ENCODE results near the gene CTTN. TPM values are rescaled to one million over a fixed set of nuclear protein-coding genes. Genes with fewer than 3 reads are reported as not detected.

The CTTN gene
- 389 and 537 TPM in 2 replicates for total RNA-seq

DNA sequence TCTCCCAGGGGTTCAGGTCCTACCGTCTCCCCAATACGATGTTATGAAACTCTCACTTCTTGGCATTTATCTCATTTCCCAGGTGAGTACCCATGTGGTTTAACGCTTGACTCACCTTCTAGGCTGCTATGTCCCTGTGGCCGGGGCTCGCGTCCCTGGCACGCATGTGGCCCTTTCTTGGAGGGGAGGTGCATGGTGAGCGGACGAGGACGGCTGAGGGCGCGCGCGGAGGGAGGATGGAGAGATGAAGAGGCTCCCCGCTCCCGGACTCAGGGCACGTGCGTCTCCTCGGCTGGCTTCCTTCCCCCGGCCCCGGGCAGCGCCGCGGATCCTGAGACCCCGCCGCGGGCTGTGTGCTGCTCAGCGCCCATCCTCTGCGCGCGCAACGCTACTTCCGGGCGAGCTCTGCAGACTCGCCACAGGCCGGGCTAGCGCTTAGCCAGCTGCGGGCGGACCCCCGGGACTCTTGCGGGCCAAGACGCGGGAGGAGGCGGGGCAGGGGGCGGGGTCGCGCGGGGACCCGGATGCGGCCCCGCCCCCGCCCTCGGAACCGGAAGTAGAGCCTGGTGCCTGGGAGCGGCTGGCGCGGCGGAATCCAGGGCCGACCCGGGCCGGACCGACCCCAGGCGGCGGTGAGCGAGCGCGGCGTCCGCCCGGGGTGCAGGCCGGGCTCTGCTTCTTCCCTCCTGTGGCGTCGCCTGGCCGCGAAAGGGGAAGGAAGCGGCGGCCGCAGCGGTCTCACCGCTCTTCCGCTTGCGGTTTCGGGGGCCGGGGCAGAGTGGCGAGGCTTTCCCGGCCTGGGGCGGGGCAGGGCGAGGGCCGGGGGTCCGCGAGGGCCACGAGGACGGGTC is at the start of gene CTTN:
TSS of gene CTTN (plus strand) at position 547 of the 851 bp plus-strand sequence. CDS start 8,769 bp downstream, outside the sequence.
- no peak for DNase-seq (ENCODE audit: extremely low read depth, low read depth, low spot score)

DNA sequence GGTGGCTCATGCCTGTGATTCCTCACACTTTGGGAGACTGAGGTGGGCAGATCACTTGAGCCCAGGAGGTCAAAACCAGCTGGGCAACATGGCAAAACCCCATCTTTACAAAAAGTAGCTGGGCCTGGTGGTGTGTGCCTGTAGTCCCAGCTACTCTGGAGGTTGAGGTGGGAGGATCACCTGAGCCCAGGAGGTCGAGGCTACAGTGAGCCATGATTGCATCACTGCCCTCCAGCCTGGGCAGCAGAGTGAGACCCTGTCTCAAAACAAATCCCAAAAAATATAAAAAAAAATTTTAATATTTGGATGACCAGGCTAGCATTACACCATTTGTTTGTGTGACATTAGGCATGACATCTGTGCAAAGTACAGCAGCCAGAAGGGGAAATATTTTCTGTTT is 49.7 kb upstream of the CTTN start:
- no peak for DNase-seq (ENCODE audit: extremely low read depth, low read depth, low spot score)

DNA sequence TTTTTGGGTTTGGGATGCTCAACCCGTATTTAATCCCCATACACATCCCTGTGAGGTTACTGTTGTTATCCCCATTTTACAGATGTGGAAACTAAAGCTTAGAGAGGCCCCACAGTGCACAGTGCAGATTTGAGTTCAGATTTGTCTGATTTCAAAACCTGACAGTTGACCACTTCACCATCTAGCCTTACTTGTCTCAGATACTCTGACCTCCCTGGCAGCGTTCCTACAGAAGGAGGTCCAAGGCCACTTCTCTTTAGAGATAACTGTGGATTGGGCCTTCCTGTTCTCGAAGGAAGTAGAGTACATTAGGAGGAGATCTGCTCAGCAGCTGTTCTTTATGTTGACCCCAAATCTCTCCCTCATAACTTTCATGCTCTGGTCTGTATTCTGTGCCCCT is 46.7 kb upstream of the CTTN start:
- no peak for DNase-seq (ENCODE audit: extremely low read depth, low read depth, low spot score)

DNA sequence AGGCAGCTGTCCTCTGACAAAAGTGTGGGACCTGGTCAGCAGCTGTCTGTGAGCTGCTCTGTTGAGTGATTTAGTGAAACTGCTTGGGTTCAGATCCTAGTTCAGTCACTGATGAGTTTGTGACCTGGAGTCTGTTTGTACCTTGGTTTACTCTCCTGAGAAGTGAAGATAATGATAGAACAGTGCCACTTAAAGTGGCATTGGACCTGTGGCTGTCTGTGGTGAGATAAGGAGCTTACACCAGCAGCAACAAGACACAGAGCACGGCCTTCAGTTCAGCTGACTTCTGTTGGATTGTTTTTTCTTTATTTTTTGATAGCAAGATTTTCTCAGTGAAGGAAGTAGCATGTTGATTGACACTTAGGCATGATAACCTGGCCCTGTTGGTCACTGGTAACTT is 46.2 kb upstream of the CTTN start:
- no peak for DNase-seq (ENCODE audit: extremely low read depth, low read depth, low spot score)

DNA sequence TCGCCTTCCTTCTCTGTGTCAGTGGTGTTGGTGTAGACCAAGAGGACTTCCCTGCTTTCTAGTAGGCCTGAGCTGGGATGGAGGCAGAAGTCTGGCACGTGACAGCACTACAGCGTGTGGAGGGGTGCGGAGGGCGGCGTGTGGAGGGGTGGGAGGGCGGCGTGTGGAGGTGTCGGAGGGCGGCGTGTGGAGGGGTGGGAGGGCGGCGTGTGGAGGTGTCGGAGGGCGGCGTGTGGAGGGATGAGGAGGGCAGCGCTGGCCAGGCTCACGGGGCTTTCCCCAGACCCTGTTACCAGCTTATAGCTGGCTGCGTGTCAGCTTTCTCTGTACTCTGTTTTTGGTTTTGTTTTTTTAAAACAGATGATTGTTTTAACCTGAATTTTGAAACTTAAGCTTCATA is 45.7 kb upstream of the CTTN start:
- no peak for DNase-seq (ENCODE audit: extremely low read depth, low read depth, low spot score)

GRCh38 chr11:70353329-70353728 is 45.0 kb upstream of the CTTN start:
- no peak for DNase-seq (ENCODE audit: extremely low read depth, low read depth, low spot score)

- DNase-seq (ENCODE audit: extremely low read depth, low read depth, low spot score): no peak
Observed at GRCh38 chr11:70353900-70354568, 44.3 kb upstream of the CTTN start.

DNA sequence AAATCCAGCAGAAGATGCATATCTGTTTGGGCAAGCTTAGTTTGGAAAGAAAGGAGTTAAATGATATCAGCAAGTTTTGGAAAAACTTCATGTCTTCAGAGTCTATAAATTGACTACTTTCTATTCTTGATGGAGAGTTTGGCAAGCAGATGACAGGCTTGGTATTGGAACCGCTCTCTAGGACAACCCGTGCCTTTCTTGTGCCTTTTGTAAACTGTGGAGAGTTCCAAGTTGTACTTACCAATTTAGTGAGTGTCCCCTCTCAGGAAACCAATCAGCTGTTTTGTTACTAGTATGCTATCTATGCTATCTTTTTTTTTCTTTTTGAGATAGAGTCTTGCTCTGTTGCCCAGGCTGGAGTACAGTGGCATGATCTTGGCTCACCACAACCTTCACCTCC is 43.7 kb upstream of the CTTN start:
- DNase-seq (ENCODE audit: extremely low read depth, low read depth, low spot score): no peak

DNA sequence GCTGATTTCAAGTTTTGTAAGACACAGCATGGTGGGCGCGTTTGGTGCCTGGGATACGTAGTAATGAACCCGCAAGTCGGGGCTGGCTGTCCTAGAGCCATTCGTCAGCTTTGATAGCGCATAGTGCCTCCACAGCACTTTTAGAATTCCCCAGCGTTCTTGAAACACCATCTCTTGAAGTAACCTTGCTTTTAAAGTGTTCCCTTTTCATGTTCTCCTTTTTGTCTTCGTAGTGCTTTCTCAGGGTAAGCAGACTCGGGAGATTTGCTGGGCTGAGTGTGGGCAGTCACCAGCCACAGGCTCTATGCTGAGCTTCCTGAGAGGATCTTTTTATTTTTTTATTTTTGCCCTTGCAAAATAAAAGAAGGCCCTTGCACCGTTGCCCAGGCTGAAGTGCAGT is 39.6 kb upstream of the CTTN start:
- DNase-seq (ENCODE audit: extremely low read depth, low read depth, low spot score): no peak

DNA sequence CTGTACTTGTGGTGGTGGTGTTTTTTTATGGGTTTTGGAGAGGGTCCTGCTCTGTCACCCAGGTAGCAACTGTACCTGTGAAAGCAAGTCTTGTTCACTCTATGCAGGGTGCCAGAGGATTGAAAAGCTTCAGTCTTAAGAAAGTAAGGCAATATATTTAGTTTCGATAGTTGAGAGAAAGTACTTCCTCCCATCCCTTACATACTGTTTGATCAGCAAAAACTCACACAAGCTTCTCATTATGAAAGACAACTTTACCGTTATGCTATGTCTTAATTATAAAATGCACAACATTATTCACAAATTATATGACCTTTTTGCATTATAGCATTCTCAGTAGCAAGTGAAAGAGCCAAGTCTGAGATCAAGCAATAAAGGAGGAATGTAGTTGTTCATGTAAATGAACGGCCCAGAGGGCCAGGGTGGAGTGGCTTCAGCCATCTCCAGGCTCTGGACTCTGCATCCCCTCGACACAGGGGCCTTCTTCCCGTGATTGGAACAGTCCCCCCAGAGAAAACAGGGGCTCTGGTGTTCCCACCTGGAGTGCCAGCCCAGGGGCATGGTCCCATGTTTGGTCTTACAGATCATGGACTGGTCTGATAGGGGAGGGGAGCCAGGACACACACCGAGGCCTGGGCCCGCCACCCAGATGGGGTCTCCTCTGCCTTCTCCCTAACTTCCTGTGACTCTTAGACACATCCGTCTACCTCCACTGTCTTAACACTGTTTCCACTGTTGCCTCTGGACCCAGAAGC is 38.7 kb upstream of the CTTN start:
- DNase-seq (ENCODE audit: extremely low read depth, low read depth, low spot score): no peak

DNA sequence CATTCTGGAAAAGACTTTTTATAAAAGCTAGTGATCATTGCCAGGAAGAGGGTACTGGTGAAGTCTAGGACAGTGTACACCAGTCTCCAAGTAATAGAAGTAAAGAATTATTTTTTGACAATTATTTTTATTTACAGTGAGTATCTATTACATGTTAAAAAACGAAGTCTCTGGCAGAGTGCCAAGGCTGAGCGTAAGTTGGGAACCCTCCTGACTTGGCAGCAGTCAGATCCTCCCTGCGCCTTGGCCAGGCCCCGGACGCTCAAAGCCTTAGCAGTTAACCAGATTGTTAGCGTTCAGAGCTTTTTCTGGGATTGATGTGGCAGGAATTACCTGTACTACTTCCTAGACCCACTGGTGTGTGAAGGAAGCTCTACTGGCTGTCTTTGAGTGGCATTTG is 38.1 kb upstream of the CTTN start:
- no peak for DNase-seq (ENCODE audit: extremely low read depth, low read depth, low spot score)

- no peak for DNase-seq (ENCODE audit: extremely low read depth, low read depth, low spot score)
Observed at GRCh38 chr11:70364178-70364577, 34.2 kb upstream of the CTTN start.

DNA sequence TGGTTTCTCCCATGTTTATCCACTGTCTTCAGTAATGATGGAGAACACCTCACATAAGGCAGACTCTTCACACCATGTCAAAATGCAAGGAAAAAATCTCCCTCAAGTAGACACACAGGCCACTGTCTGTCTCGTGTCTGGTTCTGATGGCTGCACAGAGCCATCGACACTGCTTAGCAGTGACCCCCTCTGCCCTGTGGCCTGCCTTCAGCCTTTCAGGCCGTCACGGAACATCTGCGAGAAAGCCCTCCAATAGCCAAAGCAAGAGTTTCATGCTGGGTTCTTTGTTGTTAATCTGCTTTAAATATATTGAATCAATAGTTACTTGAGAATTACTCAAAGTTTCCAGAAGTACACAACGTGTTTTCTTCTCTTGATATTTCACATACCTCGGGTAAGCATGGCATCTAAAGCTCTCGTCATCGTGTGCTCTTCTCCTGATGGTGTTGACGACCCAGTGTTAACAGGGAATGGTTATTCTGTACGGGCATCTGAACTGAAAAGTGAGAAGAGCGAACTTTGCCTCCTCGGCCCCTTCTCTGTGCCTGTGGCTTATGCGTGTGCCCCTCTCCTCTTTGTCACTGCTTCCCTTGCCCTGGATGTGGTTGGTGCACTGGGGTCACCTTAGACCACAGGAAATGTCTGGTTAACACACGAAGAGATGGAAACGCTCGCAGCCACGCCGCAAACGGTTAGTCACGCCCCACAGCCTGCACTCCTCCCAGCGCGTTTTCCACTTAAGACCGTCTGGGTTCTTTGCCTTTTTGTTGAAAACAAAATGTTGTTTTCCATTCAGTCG is 33.4 kb upstream of the CTTN start:
- DNase-seq (ENCODE audit: extremely low read depth, low read depth, low spot score): no peak

- DNase-seq (ENCODE audit: extremely low read depth, low read depth, low spot score): no peak
Observed at GRCh38 chr11:70365544-70365927, 32.8 kb upstream of the CTTN start.

GRCh38 chr11:70367071-70367470 is 31.3 kb upstream of the CTTN start:
- no peak for DNase-seq (ENCODE audit: extremely low read depth, low read depth, low spot score)

DNA sequence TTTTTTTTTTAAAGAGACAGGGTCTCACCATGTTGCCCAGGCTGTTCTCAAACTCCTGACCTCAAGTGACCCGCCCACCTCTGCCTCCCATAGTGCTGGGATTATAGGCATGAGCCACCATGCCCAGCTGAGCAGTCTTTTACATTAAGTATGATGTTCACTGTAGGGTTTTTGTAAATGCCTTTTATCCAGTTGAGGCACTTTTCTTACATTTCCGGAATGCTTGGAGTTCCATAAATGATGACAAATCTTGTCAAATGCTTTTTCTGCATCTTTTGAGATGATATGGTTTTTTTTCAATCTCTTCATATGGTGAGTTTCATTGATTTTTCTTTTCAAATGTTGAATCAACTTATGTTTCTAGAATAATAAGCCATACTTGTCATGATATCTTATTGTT is 29.4 kb upstream of the CTTN start:
- DNase-seq (ENCODE audit: extremely low read depth, low read depth, low spot score): no peak

GRCh38 chr11:70371241-70371640 is 27.1 kb upstream of the CTTN start:
- no peak for DNase-seq (ENCODE audit: extremely low read depth, low read depth, low spot score)

DNA sequence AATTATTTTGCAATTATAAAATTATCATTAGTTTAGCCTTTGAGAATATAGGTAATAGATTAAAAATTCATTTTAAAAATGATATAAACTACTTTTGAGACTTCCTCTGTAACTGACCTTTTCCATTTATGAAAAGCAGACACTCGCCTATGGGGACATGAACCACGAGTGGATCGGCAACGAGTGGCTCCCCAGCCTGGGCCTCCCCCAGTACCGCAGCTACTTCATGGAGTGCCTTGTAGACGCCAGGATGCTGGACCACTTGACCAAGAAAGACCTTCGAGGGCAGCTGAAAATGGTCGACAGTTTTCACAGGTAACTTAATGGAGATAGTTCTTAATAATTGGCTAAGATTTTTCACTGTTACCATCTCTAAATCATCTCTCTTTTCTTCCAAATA is 26.3 kb upstream of the CTTN start:
- DNase-seq (ENCODE audit: extremely low read depth, low read depth, low spot score): no peak

DNA sequence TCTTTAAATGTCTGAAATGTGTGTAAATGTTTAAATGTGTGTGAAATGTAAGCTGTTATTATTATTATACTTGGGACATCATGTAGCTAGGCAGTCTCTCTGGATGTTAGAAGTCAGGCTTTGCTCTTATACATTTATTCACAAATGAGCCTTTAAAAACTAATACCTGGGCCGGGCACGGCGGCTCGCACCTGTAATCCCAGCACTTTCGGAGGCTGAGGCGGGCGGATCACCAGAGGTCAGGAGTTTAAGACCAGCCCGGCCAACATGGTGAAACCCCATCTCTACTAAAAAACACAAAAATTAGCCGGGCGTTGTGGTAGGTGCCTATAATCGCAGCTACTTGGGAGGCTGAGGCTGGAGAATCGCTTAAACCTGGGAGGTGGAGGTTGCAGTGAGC is 21.7 kb upstream of the CTTN start:
- no peak for DNase-seq (ENCODE audit: extremely low read depth, low read depth, low spot score)

- DNase-seq (ENCODE audit: extremely low read depth, low read depth, low spot score): no peak
Observed at GRCh38 chr11:70377645-70378044, 20.7 kb upstream of the CTTN start.

All from glomerular endothelial cell (primary cell).